PFSK-1 (cell line): ENCODE results near the gene CASR.

Experiments used
- POLR2AphosphoS5 ChIP-seq: IDR thresholded peaks from 2 replicates; pipeline ENCODE4 v1.6.1; 2012; ENCODE audit warnings: low read depth, mild to moderate bottlenecking, control low read depth, low read length, moderate library complexity
- TF ChIP-seq, protein P1 (sequence below), 2 experiments: IDR thresholded peaks; 2 replicates each; pipeline versions ENCODE4 v1.6.1 to v1.8.0; 2011 to 2012; ENCODE audit warnings: low read depth in 2 of 2, low read length in 2 of 2, control low read depth in 1 of 2, inconsistent platforms in 1 of 2, mild to moderate bottlenecking in 1 of 2, moderate library complexity in 1 of 2; ENCODE audit not compliant: insufficient read depth in 1 of 2

- no peak for TF ChIP-seq POLR2AphosphoS5
- TF ChIP-seq, protein P1, sequence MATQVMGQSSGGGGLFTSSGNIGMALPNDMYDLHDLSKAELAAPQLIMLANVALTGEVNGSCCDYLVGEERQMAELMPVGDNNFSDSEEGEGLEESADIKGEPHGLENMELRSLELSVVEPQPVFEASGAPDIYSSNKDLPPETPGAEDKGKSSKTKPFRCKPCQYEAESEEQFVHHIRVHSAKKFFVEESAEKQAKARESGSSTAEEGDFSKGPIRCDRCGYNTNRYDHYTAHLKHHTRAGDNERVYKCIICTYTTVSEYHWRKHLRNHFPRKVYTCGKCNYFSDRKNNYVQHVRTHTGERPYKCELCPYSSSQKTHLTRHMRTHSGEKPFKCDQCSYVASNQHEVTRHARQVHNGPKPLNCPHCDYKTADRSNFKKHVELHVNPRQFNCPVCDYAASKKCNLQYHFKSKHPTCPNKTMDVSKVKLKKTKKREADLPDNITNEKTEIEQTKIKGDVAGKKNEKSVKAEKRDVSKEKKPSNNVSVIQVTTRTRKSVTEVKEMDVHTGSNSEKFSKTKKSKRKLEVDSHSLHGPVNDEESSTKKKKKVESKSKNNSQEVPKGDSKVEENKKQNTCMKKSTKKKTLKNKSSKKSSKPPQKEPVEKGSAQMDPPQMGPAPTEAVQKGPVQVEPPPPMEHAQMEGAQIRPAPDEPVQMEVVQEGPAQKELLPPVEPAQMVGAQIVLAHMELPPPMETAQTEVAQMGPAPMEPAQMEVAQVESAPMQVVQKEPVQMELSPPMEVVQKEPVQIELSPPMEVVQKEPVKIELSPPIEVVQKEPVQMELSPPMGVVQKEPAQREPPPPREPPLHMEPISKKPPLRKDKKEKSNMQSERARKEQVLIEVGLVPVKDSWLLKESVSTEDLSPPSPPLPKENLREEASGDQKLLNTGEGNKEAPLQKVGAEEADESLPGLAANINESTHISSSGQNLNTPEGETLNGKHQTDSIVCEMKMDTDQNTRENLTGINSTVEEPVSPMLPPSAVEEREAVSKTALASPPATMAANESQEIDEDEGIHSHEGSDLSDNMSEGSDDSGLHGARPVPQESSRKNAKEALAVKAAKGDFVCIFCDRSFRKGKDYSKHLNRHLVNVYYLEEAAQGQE (IDR thresholded peaks at IDR 0.05; ENCODE audit: insufficient read depth in 1 of 2, low read depth in 2 of 2, low read length in 2 of 2): no peak
These were observed 115.7 kb downstream of the CASR start for GRCh38 chr3:122299215-122299614.
